ENCODE measurements around the gene MRPL48. TPM values are rescaled to one million over a fixed set of nuclear protein-coding genes. Genes with fewer than 3 reads are reported as not detected.
"Not testable (repeated sequence)": the region's sequence is repeated elsewhere in the genome, so short reads cannot be mapped to it uniquely, and the experiment has no call there.

The MRPL48 gene
- total and polyA plus RNA-seq, 4 donors, result 20.5 to 38.1 (median 31.0) TPM

DNA sequence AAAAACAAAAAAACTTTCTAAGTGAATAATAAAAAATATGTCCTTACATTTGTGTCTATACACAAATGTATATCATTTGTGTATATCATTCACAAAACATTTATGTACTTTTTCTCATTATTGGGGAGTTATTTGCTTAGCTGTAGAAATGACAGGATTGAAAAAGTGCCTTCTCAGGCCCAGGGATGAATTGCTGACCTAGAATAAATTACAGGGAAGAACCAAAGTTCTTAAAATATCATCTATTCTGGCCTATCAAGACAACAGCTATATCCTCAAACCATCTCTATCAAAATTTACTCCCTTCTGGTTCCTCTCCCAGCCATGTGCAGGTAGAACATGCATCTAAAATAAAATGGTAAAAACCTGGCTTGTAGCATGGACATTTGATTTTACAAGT, 24.9 kb upstream of the MRPL48 start:
- H3K4me1 ChIP-seq (ENCODE audit: control insufficient read depth in 5 of 5, insufficient read depth in 5 of 5, low read length in 5 of 5), result peaks cover 0 to 12% (median 0%) of the 10 kb centered on the region in 5 donors
- H3K27ac ChIP-seq (ENCODE audit: low read depth in 1 of 2, low read length in 1 of 2), result no peak overlapping the region
- no peak overlapping the region for H3K4me3 ChIP-seq
- H3K9ac ChIP-seq (ENCODE audit: insufficient read depth in 1 of 2, low read length in 2 of 2), result no peak overlapping the region
- no peaks in the 10 kb centered on the region for H3K9me3 ChIP-seq (ENCODE audit: control insufficient read depth in 4 of 4, insufficient read depth in 3 of 4, low read length in 3 of 4)
- no peak for DNase-seq
- H3K27me3 ChIP-seq (ENCODE audit: control insufficient read depth in 3 of 3, insufficient read depth in 3 of 3, low read length in 2 of 3), result no peaks in the 10 kb centered on the region
- TF ChIP-seq CTCF (IDR thresholded peaks at IDR 0.05; ENCODE audit: control extremely low read depth, extremely low read depth), result no peak
- H3K36me3 ChIP-seq (ENCODE audit: control insufficient read depth in 4 of 4, insufficient read depth in 4 of 4, low read length in 4 of 4), result no peaks in the 10 kb centered on the region
- no peak for ATAC-seq (ENCODE audit: insufficient read depth, low FRiP score)

- ATAC-seq (ENCODE audit: insufficient read depth, low FRiP score) (no peak), DNase-seq (no peak)
- Histone ChIP-seq H3K36me3 (ENCODE audit: control insufficient read depth in 4 of 4, insufficient read depth in 4 of 4, low read length in 4 of 4) (no peaks in the 10 kb centered on the region), H3K27me3 (ENCODE audit: control insufficient read depth in 3 of 3, insufficient read depth in 3 of 3, low read length in 2 of 3) (no peaks in the 10 kb centered on the region), H3K4me1 (ENCODE audit: control insufficient read depth in 5 of 5, insufficient read depth in 5 of 5, low read length in 5 of 5) (no peaks in the 10 kb centered on the region), H3K9me3 (ENCODE audit: control insufficient read depth in 4 of 4, insufficient read depth in 3 of 4, low read length in 3 of 4) (no peaks in the 10 kb centered on the region), H3K27ac (ENCODE audit: low read depth in 1 of 2, low read length in 1 of 2) (no peak overlapping the region), H3K9ac (ENCODE audit: insufficient read depth in 1 of 2, low read length in 2 of 2) (no peak overlapping the region), H3K4me3 (no peak overlapping the region)
- TF ChIP-seq CTCF (IDR thresholded peaks at IDR 0.05; ENCODE audit: control extremely low read depth, extremely low read depth), result no peak
- WGBS, 2 donors, result 74 to 91% methylated on average over 1 of the region's 1 CpG
Observed at GRCh38 chr11:73766763-73767162, 20.9 kb upstream of the MRPL48 start.

- WGBS, 2 donors, result 95% methylated on average over 7 of the region's 7 CpGs
- H3K27me3 ChIP-seq (ENCODE audit: control insufficient read depth in 3 of 3, insufficient read depth in 3 of 3, low read length in 2 of 3); H3K4me1 ChIP-seq (ENCODE audit: control insufficient read depth in 5 of 5, insufficient read depth in 5 of 5, low read length in 5 of 5); H3K27ac ChIP-seq (ENCODE audit: low read depth in 1 of 2, low read length in 1 of 2); DNase-seq; H3K4me3 ChIP-seq; H3K9me3 ChIP-seq (ENCODE audit: control insufficient read depth in 4 of 4, insufficient read depth in 3 of 4, low read length in 3 of 4); ATAC-seq (ENCODE audit: insufficient read depth, low FRiP score); H3K36me3 ChIP-seq (ENCODE audit: control insufficient read depth in 4 of 4, insufficient read depth in 4 of 4, low read length in 4 of 4); H3K9ac ChIP-seq (ENCODE audit: insufficient read depth in 1 of 2, low read length in 2 of 2): not testable (repeated sequence)
Observed at GRCh38 chr11:73770811-73771210, 16.9 kb upstream of the MRPL48 start.

DNA sequence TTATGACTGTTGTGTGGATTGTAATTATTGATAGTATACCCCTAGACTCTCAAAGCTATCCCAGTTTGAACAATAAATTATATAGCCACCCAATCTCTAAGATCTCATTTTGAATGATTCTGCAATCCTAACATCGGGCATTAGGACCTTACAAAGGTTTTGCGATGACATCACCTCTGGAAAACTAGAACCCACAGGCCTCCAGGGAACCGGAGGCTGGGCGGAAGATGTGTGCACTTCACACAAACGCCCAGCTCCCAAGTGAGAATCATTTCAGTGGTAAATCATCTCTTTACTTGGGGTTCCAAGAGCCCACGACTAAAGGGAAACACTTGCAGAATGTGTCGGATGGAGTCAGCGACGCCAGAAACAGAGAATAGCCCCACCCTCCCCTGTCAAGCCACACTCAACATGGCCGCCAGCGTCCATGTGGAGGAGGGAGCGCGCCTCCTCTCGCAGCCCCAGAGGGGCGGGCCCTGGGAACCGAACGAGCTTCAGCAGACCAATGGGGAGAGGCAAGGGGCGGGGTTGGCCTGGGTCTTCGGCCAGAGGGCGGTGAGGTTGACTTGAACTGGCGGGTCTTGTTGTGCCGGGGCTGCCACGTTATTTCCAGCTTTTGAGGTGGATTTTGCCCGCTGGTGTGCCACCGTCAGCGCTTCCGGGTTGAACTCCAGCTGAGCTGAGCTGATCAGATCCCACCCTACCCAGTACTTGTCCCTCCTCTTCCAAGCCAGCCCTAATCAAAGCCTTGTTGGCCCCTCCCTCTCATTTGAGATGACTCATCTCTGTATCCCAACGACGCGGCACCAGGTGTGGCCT, 8.4 kb upstream of the MRPL48 start:
- Histone ChIP-seq H3K27me3 (ENCODE audit: control insufficient read depth in 3 of 3, insufficient read depth in 3 of 3, low read length in 2 of 3) (no peaks in the 10 kb centered on the region), H3K36me3 (ENCODE audit: control insufficient read depth in 4 of 4, insufficient read depth in 4 of 4, low read length in 4 of 4) (no peaks in the 10 kb centered on the region), H3K9ac (ENCODE audit: insufficient read depth in 1 of 2, low read length in 2 of 2) (peak overlapping the region; percentile 37 to 99), H3K9me3 (ENCODE audit: control insufficient read depth in 4 of 4, insufficient read depth in 3 of 4, low read length in 3 of 4) (no peaks in the 10 kb centered on the region), H3K4me1 (ENCODE audit: control insufficient read depth in 5 of 5, insufficient read depth in 5 of 5, low read length in 5 of 5) (no peaks in the 10 kb centered on the region), H3K27ac (ENCODE audit: low read depth in 1 of 2, low read length in 1 of 2) (peak overlapping the region; percentile 90 to 98), H3K4me3 (peak overlapping the region; percentile 37)
- WGBS, 2 donors, result 0 to 1% methylated on average over 29 to 30 of the region's 30 CpGs
- ATAC-seq (ENCODE audit: insufficient read depth, low FRiP score), result peak; percentile 100
- DNase-seq, result peak; percentile 98 to 99 (median 99)
- no peak for TF ChIP-seq CTCF (IDR thresholded peaks at IDR 0.05; ENCODE audit: control extremely low read depth, extremely low read depth)
